NCI-H2196 treated with DMSO at 0.1 percent for 48 hours (cell line): ENCODE data around the gene TMEM43.
A peak's percentile ranks its signal among the peaks of the same experiment; 100 is the strongest.

Source experiments
- DNase-seq: peaks from one replicate; lab custom pipeline; 2025; ENCODE audit not compliant: unreplicated experiment; lab: John Stamatoyannopoulos, UW

TMEM43 gene

GRCh38 chr3:14137445-14137844, 12.6 kb downstream of the TMEM43 start:
- DNase-seq = no peak

- DNase-seq = no peak
Measured at GRCh38 chr3:14138109-14138877, 13.4 kb downstream of the TMEM43 start.

GRCh38 chr3:14138878-14139655, 14.2 kb downstream of the TMEM43 start:
- no peak for DNase-seq

- DNase-seq = no peak
Measured at GRCh38 chr3:14139771-14140170, 14.9 kb downstream of the TMEM43 start.

GRCh38 chr3:14140668-14141067, 15.8 kb downstream of the TMEM43 start:
- no peak for DNase-seq

- no peak for DNase-seq
Measured at GRCh38 chr3:14141144-14141543, 16.3 kb downstream of the TMEM43 start.

GRCh38 chr3:14141602-14142341, 16.9 kb downstream of the TMEM43 start:
- DNase-seq = no peak

GRCh38 chr3:14142567-14143270, 17.9 kb downstream of the TMEM43 start:
- no peak for DNase-seq

GRCh38 chr3:14143271-14144225, 18.7 kb downstream of the TMEM43 start:
- DNase-seq = no peak

- DNase-seq = peak; percentile 66
Measured at GRCh38 chr3:14144423-14145075, 19.7 kb downstream of the TMEM43 start.

GRCh38 chr3:14145236-14145635, 20.4 kb downstream of the TMEM43 start:
- no peak for DNase-seq

- no peak for DNase-seq
Measured at GRCh38 chr3:14145670-14146380, 21.0 kb downstream of the TMEM43 start.

GRCh38 chr3:14146381-14147065, 21.7 kb downstream of the TMEM43 start:
- no peak for DNase-seq

- DNase-seq = no peak
Measured at GRCh38 chr3:14147066-14147435, 22.2 kb downstream of the TMEM43 start.

GRCh38 chr3:14147617-14148016, 22.8 kb downstream of the TMEM43 start:
- no peak for DNase-seq

GRCh38 chr3:14148041-14148985, 23.5 kb downstream of the TMEM43 start:
- DNase-seq = no peak

GRCh38 chr3:14150078-14150477, 25.2 kb downstream of the TMEM43 start:
- no peak for DNase-seq
